Trophoblast cell (in vitro differentiated cells and primary cell): ENCODE results near the gene PNPLA2.

Source experiments
- DNase-seq, 2 donors: peaks; one replicate each; pipeline ENCODE4 v3.0.0-alpha.2; 2016
- H2AFZ ChIP-seq: 2 replicates; pipeline ENCODE4 v1.6.1; 2013; ENCODE audit warnings: low read length, moderate library complexity, mild to moderate bottlenecking; ENCODE audit not compliant: insufficient read depth, poor library complexity
- H2AK5ac ChIP-seq: 2 replicates; pipeline ENCODE4 v1.6.1; 2013; ENCODE audit warnings: mild to moderate bottlenecking, low read length
- H2BK120ac ChIP-seq: 2 replicates; pipeline ENCODE4 v1.6.1; 2013; ENCODE audit warnings: low read length, mild to moderate bottlenecking, moderate library complexity; ENCODE audit not compliant: insufficient read depth, poor library complexity
- H2BK12ac ChIP-seq: 2 replicates; pipeline ENCODE4 v1.6.1; 2013; ENCODE audit warnings: mild to moderate bottlenecking, low read length, moderate library complexity
- H2BK5ac ChIP-seq: 2 replicates; pipeline ENCODE4 v1.6.1; 2013; ENCODE audit warnings: low read length, low read depth, moderate library complexity, mild to moderate bottlenecking; ENCODE audit not compliant: poor library complexity
- H3K14ac ChIP-seq: 2 replicates; pipeline ENCODE4 v1.6.1; 2013; ENCODE audit warnings: mild to moderate bottlenecking, low read length
- H3K18ac ChIP-seq: 2 replicates; pipeline ENCODE4 v1.6.1; 2013; ENCODE audit warnings: mild to moderate bottlenecking, low read length
- H3K23ac ChIP-seq: 2 replicates; pipeline ENCODE4 v1.6.1; 2013; ENCODE audit warnings: low read length
- H3K27ac ChIP-seq: 2 replicates; pipeline ENCODE4 v1.5.1; 2013; ENCODE audit warnings: low read depth, mild to moderate bottlenecking, inconsistent platforms, low read length, moderate library complexity
- H3K27me3 ChIP-seq: 2 replicates; pipeline ENCODE4 v1.6.1; 2013; ENCODE audit warnings: inconsistent platforms, mild to moderate bottlenecking, low read length, moderate library complexity; ENCODE audit not compliant: insufficient read depth
- H3K36me3 ChIP-seq, 2 experiments: 1 replicate in 1 of 2; 2 replicates in 1 of 2; pipeline ENCODE4 v1.6.1; 2013; ENCODE audit warnings: low read length in 2 of 2, mild to moderate bottlenecking in 2 of 2, moderate library complexity in 1 of 2; ENCODE audit not compliant: insufficient read depth in 2 of 2, control insufficient read depth in 1 of 2
- H3K4ac ChIP-seq: 2 replicates; pipeline ENCODE4 v1.6.1; 2013; ENCODE audit warnings: low read depth, mild to moderate bottlenecking, low read length, moderate library complexity
- H3K4me1 ChIP-seq, 2 experiments: 1 replicate in 1 of 2; 2 replicates in 1 of 2; pipeline ENCODE4 v1.6.1; 2013; ENCODE audit warnings: low read length in 2 of 2, mild to moderate bottlenecking in 2 of 2, moderate library complexity in 1 of 2; ENCODE audit not compliant: insufficient read depth in 2 of 2, control insufficient read depth in 1 of 2
- H3K4me2 ChIP-seq: 2 replicates; pipeline ENCODE4 v1.6.1; 2013; ENCODE audit warnings: inconsistent platforms, mild to moderate bottlenecking, low read length, moderate library complexity
- H3K4me3 ChIP-seq: 2 replicates; pipeline ENCODE4 v1.5.1; 2013; ENCODE audit warnings: mild to moderate bottlenecking, low read depth, low read length, inconsistent platforms
- H3K79me1 ChIP-seq: one replicate; pipeline ENCODE4 v1.6.1; 2013; ENCODE audit warnings: low read length
- H3K79me2 ChIP-seq: 2 replicates; pipeline ENCODE4 v1.6.1; 2013; ENCODE audit warnings: low read length, mild to moderate bottlenecking; ENCODE audit not compliant: control insufficient read depth, insufficient read depth, poor library complexity
- H3K9ac ChIP-seq: 2 replicates; pipeline ENCODE4 v1.6.1; 2013; ENCODE audit warnings: mild to moderate bottlenecking, low read length
- H3K9me3 ChIP-seq: 2 replicates; pipeline ENCODE4 v1.6.1; 2013; ENCODE audit warnings: low read depth, mild to moderate bottlenecking, control low read depth, inconsistent platforms, low read length; ENCODE audit not compliant: insufficient read depth
- H4K12ac ChIP-seq: 2 replicates; pipeline ENCODE4 v1.6.1; 2013; ENCODE audit warnings: low read depth, mild to moderate bottlenecking, low read length, moderate library complexity
- H4K8ac ChIP-seq: 2 replicates; pipeline ENCODE4 v1.6.1; 2013; ENCODE audit warnings: low read depth, mild to moderate bottlenecking, low read length, moderate library complexity
- H4K91ac ChIP-seq: one replicate; pipeline ENCODE4 v1.6.1; 2013; ENCODE audit warnings: low read depth, mild to moderate bottlenecking, low read length, moderate library complexity
- WGBS: extraction: QIAGEN DNeasy Blood & Tissue Kit; methylation state at CpG from one replicate; pipeline ENCODE4 v1.1.7; 2013; ENCODE audit warnings: missing lambda C conversion rate; ENCODE audit not compliant: insufficient read length, insufficient coverage; ENCODE audit errors: extremely low coverage; 5-methylcytosine and 5-hydroxymethylcytosine counted together

PNPLA2 gene

DNA sequence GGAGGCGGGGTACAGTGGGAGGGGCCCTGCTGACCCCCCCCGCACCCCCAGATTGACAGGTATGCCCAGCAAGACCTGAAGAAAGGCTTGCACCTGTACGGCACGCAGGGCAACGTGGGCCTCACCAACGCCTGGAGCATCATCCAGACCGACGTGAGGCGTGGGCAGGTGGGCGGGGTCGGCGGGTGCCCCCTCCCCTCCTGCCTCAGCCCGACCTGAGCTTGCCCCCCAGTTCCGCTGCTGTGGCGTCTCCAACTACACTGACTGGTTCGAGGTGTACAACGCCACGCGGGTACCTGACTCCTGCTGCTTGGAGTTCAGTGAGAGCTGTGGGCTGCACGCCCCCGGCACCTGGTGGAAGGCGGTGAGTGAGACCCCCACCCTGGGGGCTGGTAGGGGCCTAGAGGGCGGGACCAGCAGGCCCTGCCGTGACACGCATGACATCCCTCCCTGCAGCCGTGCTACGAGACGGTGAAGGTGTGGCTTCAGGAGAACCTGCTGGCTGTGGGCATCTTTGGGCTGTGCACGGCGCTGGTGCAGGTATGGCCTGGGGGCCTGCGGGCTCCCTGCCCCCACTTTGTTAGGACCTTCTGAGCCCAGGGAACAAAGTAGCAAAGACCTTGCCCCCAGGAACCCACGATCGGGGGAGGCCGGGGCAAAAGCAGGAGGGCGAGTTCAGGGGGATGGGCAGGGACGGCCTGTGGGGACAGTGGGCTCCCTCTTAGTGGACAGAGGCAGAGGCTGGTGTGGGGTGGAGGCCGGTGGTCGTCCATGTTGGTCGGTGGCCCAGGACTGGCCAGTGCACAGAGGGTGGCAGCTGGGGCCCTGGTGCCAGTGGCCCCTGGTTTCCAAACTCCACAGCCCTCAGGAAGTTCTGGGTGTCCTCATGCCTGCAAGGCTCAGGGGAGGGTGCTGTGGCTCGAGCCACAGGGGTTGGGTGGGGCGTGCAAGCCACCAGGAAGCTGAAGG lies 47.0 kb downstream of the PNPLA2 start:
- H4K91ac ChIP-seq: no peak overlapping the region
- no peak overlapping the region for H4K12ac ChIP-seq
- H2AFZ ChIP-seq: no peak overlapping the region
- no peak for DNase-seq
- H2AK5ac ChIP-seq: no peak overlapping the region
- H3K23ac ChIP-seq: no peak overlapping the region
- H3K27ac ChIP-seq: no peak overlapping the region
- H2BK120ac ChIP-seq: no peak overlapping the region
- H3K9me3 ChIP-seq: peaks cover 1% of the 10 kb centered on the region
- no peak overlapping the region for H3K18ac ChIP-seq
- H3K4me2 ChIP-seq: no peak overlapping the region
- H3K4me3 ChIP-seq: no peak overlapping the region
- H3K27me3 ChIP-seq: no peaks in the 10 kb centered on the region
- H2BK5ac ChIP-seq: no peak overlapping the region
- H4K8ac ChIP-seq: no peak overlapping the region
- no peaks in the 10 kb centered on the region for H3K4me1 ChIP-seq
- no CpG with 5 or more reads among the region's 41 CpGs for WGBS
- no peak overlapping the region for H3K14ac ChIP-seq
- no peak overlapping the region for H2BK12ac ChIP-seq
- H3K9ac ChIP-seq: no peak overlapping the region
- peaks cover 5 to 12% of the 10 kb centered on the region in 2 experiments for H3K36me3 ChIP-seq
- H3K79me2 ChIP-seq: no peaks in the 10 kb centered on the region
- no peaks in the 10 kb centered on the region for H3K79me1 ChIP-seq
- H3K4ac ChIP-seq: no peak overlapping the region

DNA sequence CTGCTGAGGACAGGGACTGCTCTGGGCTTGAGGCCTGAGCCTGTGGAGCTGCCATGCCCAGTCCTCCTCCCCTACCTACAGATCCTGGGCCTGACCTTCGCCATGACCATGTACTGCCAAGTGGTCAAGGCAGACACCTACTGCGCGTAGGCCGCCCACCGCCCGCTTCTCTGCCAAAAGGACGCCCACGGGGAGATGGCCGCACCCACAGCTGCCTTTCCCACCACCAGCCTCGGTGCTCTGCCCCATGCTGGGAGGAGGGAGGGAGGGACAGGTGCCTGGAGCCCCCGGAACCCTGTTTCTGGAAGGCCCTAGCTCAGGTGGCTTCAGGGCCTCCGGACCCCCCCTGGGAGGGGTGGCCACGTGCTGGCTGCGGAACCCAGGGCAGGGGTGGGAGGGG lies 47.8 kb downstream of the PNPLA2 start:
- Histone ChIP-seq H2BK120ac (no peak overlapping the region), H2AK5ac (no peak overlapping the region), H2BK12ac (no peak overlapping the region), H3K9ac (no peak overlapping the region), H3K14ac (no peak overlapping the region), H3K27ac (no peak overlapping the region), H2BK5ac (no peak overlapping the region), H3K4me2 (no peak overlapping the region), H4K8ac (no peak overlapping the region), H2AFZ (no peak overlapping the region), H3K18ac (no peak overlapping the region), H3K79me2 (no peaks in the 10 kb centered on the region), H3K4me3 (no peak overlapping the region), H3K4ac (no peak overlapping the region), H3K79me1 (no peaks in the 10 kb centered on the region), H3K4me1 (no peaks in the 10 kb centered on the region), H3K27me3 (no peaks in the 10 kb centered on the region), H4K12ac (no peak overlapping the region), H3K36me3 (peaks cover 5 to 12% of the 10 kb centered on the region in 2 experiments), H4K91ac (no peak overlapping the region), H3K23ac (no peak overlapping the region), H3K9me3 (peaks cover 1% of the 10 kb centered on the region)
- no CpG with 5 or more reads among the region's 14 CpGs for WGBS
- no peak for DNase-seq

DNA sequence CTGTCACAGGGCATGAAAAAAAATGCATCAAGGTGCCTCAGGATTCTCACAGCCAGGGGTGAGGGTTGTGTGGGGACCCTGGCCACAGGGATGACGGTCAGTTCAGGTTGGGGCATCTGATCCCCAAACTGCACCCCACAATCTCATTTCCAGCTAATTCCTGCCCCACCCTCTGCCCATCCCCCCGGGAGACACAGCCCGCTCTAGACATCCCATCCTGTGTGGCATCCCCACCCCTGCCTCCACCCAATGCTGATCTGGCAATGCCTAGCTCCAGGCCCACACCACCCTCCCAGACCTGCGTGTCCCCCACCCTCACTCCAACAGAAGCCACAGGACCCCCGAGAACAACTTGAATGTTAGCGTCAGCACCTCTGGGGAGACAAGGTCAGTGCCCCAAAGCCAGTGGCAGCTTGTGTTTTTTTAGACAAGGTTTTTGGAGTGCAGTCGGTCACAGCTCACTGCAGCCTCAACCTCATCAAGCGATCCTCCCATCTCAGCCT lies 49.2 kb downstream of the PNPLA2 start:
- Histone ChIP-seq H3K27ac (no peak overlapping the region), H3K4me3 (no peak overlapping the region), H3K4me1 (no peaks in the 10 kb centered on the region), H3K4ac (no peak overlapping the region), H3K4me2 (no peak overlapping the region), H3K9ac (no peak overlapping the region), H2AFZ (no peak overlapping the region), H3K23ac (no peak overlapping the region), H3K27me3 (no peaks in the 10 kb centered on the region), H2AK5ac (no peak overlapping the region), H3K79me2 (no peaks in the 10 kb centered on the region), H2BK12ac (no peak overlapping the region), H3K79me1 (no peaks in the 10 kb centered on the region), H3K9me3 (peaks cover 1% of the 10 kb centered on the region), H2BK5ac (no peak overlapping the region), H2BK120ac (no peak overlapping the region), H4K91ac (no peak overlapping the region), H4K12ac (no peak overlapping the region), H3K18ac (no peak overlapping the region), H3K14ac (no peak overlapping the region), H3K36me3 (peaks cover 5 to 12% of the 10 kb centered on the region in 2 experiments), H4K8ac (no peak overlapping the region)
- DNase-seq: no peak
- no CpG with 5 or more reads among the region's 8 CpGs for WGBS

GRCh38 chr11:868394-868793 lies 49.7 kb downstream of the PNPLA2 start:
- no peak overlapping the region for H3K4ac ChIP-seq
- no peak overlapping the region for H4K91ac ChIP-seq
- no peak overlapping the region for H2AFZ ChIP-seq
- H3K4me2 ChIP-seq: no peak overlapping the region
- no peak overlapping the region for H3K4me3 ChIP-seq
- peaks cover 1% of the 10 kb centered on the region for H3K9me3 ChIP-seq
- no peak overlapping the region for H2AK5ac ChIP-seq
- H3K4me1 ChIP-seq: no peaks in the 10 kb centered on the region
- WGBS: no CpG with 5 or more reads among the region's 17 CpGs
- no peak overlapping the region for H2BK12ac ChIP-seq
- H2BK5ac ChIP-seq: no peak overlapping the region
- H4K12ac ChIP-seq: no peak overlapping the region
- H3K27ac ChIP-seq: no peak overlapping the region
- H4K8ac ChIP-seq: no peak overlapping the region
- H3K79me2 ChIP-seq: no peaks in the 10 kb centered on the region
- no peaks in the 10 kb centered on the region for H3K27me3 ChIP-seq
- DNase-seq: no peak
- H3K36me3 ChIP-seq: peaks cover 5 to 12% of the 10 kb centered on the region in 2 experiments
- H3K9ac ChIP-seq: no peak overlapping the region
- H2BK120ac ChIP-seq: no peak overlapping the region
- H3K14ac ChIP-seq: no peak overlapping the region
- H3K79me1 ChIP-seq: no peaks in the 10 kb centered on the region
- no peak overlapping the region for H3K18ac ChIP-seq
- H3K23ac ChIP-seq: no peak overlapping the region
